ENCODE data around the gene RALGAPA2.

DNA sequence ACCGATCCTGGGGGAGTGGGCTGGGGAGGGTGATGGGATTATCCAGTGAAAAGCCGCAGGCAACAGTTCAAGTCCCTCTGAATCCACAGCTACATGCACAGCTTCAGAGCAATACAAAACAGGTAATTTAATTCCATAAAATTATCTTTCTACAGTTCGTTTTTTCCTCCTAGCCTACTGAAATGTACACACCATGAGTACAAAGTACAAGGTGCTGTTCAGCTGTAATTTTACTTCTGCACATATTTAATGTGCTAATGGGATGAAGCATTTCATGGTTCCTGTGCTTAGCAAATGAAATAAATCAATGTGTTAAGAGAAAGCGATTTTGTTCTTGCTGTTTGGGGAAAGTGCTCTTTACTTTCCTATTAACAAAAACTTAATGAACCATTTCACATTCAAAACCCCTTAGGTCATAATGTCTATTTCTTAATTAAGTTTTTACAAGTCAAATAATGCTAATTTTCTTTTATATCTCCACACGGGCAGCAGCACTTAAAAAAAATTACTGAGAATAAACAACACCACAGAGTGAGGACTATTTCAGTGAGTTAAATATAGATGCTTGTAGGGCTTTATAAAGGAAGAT lies 272.7 kb downstream of the RALGAPA2 start:
- TF ChIP-seq, protein P1, sequence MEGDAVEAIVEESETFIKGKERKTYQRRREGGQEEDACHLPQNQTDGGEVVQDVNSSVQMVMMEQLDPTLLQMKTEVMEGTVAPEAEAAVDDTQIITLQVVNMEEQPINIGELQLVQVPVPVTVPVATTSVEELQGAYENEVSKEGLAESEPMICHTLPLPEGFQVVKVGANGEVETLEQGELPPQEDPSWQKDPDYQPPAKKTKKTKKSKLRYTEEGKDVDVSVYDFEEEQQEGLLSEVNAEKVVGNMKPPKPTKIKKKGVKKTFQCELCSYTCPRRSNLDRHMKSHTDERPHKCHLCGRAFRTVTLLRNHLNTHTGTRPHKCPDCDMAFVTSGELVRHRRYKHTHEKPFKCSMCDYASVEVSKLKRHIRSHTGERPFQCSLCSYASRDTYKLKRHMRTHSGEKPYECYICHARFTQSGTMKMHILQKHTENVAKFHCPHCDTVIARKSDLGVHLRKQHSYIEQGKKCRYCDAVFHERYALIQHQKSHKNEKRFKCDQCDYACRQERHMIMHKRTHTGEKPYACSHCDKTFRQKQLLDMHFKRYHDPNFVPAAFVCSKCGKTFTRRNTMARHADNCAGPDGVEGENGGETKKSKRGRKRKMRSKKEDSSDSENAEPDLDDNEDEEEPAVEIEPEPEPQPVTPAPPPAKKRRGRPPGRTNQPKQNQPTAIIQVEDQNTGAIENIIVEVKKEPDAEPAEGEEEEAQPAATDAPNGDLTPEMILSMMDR (IDR thresholded peaks at IDR 0.05): no peak
- TF ChIP-seq POLR2A (IDR thresholded peaks at IDR 0.05; ENCODE audit: low read depth): no peak

All from esophagus muscularis mucosa (tissue), 3 donors.